GM21737 (cell line): ENCODE results near the gene BEND3.
"Not testable (repeated sequence)": the region's sequence is repeated elsewhere in the genome, so short reads cannot be mapped to it uniquely, and the experiment has no call there.

ENCODE experiments used
- ATAC-seq: cut with Tn5 transposase; IDR thresholded peaks from one replicate; pipeline ENCODE4 v1.9.1; 2021; ENCODE audit warnings: mild to moderate bottlenecking, moderate library complexity; ENCODE audit not compliant: unreplicated experiment

BEND3 gene

DNA sequence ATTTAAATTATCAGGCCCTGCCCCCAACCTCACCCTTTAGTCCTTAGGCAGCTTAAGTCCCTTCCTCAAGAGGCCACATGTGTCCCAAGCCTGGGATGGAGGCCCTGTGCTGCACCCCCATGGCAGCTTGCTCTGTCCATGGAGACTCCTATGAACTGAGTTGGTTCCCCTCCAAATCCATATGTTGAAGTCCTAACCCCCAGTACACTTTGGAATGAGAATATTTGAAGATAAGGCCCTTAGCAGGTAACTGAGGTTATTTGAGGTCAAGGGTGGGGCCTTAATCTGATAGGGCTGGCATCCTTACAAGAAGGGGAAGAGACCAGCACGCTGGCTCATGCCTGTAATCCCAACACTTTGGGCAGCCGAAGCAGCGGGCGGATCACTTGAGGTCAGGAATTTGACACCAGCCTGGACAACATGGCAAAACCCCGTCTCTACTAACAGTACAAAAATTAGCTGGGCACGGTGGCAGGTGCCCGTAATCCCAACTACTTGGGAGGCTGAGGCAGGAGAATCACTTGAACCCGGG lies 6.7 kb upstream of the BEND3 start:
- no peak for ATAC-seq

DNA sequence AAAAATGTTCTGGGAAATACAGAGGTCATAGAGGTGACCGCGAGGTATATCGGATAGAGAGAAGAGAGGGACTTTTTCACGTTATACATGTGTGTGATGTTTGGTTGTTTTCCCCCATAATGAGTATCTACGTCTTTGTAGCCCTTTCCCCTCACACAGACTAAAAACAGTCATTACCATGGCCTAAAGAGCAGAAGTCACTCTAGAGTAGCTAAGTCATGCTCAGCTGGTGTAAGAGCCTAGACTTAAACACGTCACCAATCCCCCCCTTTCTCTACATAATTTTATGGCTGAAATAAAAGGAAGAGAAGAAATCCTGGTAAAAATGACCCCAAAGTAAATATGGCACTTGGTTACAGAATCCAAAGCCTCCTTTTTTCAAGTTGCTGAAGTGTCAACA lies 6.0 kb upstream of the BEND3 start:
- no peak for ATAC-seq

DNA sequence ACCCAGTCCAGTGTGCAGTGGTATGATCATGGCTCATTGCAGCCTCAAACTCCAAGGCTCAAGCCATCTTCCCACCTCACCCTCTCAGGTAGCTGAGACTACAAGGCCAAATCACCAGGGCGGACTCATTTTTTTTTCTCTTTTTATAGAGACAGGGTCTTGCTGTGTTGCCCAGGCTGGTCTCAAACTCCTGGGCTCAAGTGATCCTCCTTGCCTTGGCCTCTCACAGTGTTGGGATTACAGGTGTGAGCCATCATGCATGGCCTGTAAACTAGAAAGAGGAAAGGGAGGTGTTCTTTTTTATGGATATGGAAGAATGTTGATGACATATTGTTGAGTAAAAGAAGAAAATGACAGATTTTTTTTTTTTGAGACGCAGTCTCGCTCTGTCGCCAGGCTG lies 5.1 kb upstream of the BEND3 start:
- ATAC-seq, result no peak

DNA sequence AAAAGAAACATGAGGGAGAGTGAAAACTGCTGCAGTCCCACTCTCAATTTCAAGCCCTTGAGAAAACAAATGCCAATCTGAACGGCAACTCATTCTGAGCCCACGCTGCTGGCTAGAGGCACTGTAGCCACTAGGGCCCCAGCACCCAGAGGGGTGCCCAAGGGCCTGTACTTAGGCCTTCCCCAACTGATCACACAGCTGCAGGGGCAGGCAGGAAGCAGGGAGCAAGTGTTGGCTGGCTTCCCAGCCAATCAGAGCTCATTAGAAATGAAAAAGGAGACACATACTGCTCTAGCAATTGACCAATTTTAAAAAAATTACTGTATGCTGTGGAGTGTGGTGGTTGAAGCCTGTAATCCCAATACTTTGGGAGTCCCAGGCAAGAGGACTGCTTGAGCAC lies 3.7 kb upstream of the BEND3 start:
- ATAC-seq, result no peak

DNA sequence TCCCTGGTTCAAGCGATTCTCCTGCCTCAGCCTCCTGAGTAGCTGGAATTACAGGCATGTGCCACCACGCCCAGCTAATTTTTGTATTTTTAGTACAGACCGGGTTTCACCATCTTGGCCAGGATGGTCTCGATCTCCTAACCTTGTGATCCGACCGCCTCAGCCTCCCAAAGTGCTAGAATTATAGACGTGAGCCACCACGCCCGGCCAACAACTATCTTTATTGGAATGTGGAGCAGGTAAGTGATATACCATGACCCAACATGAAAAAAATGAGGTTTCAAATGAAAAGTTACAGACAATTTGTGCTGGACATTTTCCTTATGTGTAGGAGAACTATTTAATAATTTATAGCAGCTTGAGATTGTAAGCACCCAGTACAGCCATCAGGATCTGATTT lies 3.2 kb upstream of the BEND3 start:
- ATAC-seq, result not testable (repeated sequence)

DNA sequence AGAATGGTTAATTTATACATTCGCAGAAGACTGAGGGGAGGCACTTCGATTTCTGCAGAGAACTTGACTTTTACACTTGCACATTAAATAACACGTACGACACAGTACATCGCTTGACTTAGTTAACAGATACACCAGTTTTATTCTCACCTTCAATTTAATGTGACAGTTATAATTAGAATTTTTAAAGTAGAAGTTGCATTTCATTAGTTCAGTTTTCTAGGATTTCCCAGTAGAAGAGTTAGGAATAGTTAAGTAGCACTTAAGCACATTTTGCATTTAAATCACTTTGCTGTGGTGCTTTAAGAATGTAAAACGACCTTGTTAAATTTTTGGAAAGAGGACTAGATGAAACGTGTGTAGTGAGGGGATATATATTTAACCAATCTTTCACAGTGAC lies 1.6 kb upstream of the BEND3 start:
- no peak for ATAC-seq

DNA sequence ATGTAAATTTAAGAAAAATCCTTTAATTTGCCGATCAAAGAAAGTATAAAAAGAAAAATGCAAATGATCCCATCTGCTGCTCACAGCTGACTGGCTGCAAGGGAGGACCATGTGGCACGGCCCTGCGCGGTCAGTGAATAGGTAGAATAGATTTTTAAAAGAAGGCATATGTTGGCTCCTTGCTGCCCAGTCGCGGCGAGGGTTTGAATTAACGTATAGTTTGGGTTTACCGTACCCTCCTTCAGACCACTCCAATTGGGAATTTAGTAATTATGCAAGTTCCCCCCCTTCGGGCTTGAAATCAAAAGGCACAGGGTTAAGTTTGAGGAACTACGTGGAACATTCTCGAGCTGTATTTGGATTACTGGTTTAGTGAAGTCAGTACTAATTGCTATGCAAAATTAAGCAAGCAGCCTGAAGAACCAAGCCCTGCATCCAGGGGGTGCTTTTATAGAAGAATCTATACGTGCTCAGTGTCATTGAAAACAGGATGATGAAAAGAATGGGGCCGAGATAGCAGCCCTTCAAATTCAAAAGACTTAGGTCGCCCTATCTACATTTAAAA lies 1.1 kb upstream of the BEND3 start:
- ATAC-seq, result no peak

DNA sequence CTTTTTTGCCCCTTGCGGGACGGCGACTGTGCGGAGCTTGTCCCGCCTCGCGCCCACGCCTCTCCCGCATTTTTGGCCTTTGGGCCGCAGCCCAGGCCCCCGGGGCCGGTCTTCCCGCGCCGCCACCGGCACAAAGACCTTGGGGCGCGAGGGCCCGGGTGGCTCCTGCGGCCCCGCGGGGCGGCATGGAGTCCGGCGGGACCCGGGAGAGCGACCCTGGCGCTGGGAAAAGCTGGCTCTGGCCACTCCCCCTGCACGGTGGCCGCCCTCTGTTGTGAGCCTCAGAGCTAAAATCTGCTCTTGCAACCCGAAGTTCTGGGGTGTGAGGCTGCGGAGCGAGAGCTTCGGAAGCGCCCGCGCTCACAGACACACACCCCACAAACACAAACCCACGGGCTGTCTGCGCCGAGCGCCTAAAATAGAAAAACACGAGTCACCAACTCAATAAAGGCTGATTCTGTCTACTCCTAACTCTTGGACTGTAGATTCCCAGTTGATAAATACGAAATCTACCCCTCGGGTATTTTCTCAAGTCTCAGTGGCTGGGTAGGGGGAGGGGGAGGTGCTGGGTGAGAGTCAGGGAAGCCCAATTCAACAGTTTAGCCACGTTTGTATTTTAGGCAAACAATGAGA lies 496 bp upstream of the BEND3 start:
- ATAC-seq, result no peak

DNA sequence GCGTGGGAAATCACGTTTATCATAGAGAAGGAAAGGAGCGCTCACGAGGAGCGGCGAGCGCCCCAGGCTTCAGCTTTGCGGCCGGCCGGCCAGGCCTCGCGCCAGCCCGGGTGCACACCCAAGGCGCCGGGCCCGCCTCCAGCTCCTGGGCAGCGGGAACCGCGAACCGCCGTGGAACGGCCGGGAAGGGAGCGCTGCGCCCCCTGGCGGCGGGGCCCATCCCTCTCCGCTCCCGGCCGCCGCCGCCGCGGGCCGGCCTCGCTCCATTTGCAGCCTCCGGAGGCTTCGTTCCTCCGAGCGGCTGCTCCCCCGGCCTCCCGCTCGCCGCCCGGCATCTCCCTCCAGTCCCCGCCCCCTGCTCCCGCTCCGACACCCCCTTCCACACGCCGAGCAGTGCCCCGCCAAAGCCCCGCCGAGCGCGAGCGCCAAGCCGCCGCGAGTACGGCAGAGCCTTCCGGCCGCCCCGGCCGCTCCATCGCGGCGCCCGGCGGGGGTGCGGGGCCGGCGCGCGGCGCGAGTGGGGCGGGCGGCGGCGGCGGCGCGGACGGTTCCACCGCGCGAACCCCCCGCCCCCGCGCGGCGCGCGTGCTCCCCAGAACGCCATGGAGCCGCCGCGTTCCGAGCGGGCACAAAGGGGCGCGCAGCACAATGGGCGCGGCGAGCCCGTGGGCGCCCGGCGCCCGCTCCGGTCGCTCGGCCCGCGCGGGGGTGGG lies 946 bp downstream of the BEND3 start:
- ATAC-seq, result peak; percentile 64

DNA sequence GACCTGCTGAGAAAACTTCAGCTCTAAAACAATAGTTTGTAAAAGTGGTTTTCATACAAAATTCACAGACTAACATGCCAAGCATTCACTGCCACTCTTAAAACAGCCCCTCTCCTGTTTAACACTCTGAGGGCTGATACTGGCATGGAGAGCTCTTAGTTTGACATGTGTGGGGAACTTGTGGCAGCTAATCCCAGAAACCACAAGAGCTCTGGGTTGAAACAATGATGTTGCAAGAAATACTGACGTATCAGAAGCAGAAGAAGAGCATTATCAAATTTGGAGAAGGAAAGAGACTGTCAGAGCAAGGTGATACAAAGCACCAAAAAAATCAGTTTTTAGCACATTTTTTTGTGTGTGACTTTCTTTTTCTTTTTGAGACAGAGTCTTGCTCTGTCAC lies 5.1 kb downstream of the BEND3 start:
- ATAC-seq, result no peak

DNA sequence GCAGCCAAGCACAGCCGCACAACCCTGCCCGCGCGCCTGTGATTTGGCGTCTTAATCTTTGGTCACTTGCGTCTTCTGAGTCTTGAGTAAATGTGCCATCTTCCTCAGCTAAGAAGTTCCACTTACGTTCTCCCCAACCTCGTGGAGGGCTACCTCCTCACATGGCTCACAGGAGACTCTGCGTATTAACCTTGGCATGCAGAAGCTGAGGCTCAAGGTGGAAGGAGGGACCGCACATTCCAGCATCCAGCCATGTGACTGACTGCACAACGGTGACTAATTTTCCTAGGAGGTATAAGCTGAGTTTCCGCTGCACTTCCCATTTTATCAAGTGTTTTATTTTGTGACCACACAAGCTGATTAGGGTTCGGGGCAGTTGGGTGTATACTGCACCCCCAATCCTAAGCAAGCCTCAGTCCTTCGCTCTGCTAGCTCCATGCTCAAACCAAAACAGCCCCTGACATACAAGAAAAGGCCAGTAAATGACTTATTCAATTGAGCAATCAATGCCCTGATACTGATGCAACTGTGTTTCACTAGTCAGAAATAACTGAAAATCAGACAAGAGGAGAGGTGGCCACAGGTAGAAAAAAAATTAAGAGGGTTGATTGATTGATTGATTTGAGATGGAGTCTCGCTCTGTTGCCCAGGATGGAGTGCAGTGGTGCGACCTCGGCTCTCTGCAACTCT lies 7.0 kb downstream of the BEND3 start:
- ATAC-seq, result no peak

DNA sequence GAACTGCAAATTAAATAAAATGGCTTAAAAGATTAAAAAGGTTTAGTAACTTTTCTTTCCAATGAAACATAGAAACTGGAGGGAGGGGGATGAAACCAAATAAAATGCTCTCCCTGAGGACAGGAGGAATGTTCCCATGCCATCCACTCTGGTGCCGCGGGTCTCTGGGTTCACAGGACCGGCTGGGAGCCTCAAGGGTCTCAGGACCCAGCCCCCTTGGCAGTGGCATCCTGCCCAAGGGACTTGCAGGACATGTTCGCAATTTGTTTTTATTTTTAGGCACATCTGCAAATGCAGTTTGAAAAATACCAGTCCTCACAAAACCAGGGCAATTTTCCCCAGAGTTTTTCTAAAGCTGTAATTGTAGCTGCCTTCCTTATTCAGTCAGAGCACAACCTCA lies 7.5 kb downstream of the BEND3 start:
- no peak for ATAC-seq

DNA sequence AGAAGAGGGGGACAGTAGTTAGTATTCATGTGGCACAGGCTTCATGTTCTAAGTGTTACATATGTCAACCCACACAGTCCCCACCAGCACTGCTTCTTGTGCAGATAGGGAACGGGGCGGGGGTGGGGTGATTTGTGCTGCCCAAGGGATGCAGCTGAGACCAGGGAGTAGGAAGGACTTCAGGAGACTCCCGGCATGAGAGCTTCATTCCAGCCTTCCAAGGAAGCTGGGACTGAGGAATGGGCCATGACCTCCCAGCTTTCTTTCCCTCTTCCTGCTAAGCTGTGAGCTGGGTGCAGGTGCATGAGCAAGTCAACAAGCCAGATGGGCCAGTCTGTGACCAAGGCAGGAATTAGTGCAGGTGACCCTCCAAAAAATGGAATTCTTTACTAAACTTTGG lies 9.2 kb downstream of the BEND3 start:
- no peak for ATAC-seq

DNA sequence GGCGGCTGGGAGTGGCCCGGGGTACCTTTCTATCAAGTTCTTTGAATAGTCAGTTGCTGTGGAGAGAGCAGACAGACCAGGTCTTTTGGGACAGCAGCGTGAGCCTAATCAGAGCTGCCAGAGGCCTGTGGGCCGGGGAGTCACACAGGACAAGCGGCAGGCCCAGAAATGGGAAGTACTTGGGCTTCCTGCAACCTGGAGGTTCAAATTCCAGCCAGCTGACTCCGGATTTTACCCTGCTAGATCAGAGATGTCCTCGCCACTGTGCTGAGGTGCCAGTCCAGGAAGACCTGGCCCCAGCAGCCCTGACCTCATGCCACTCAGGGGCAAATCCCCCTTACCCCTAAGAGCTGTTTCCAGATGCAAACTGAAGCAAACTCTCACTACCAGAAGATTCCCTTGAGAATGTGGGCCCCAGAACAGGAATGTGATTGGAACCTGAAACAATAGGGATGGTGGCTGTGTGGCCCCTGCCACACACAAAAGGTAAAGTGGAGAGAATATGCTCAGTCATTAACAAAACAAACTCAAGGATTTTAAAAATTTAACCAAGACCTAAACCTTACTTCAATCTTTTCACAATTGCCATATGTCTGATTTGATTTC lies 9.7 kb downstream of the BEND3 start:
- ATAC-seq, result no peak

DNA sequence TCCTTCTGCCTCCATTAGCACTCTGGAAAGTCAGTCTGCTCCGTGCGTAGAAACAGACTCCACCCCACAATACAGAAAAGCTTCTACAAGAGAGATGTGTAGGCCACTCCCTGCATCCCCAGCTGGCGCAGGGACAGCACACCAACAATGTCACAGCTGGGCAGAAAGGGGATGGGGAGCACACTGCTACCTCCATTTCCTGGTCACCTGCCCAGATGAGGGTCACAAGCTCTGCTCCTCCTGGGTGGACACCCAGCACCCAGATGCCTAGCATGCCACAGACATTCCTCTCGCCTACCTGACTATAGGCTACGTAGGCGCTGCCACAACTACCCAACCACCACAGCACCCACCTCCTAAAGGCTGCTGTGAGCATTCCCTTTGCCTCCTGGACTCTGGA lies 12.2 kb downstream of the BEND3 start:
- no peak for ATAC-seq

DNA sequence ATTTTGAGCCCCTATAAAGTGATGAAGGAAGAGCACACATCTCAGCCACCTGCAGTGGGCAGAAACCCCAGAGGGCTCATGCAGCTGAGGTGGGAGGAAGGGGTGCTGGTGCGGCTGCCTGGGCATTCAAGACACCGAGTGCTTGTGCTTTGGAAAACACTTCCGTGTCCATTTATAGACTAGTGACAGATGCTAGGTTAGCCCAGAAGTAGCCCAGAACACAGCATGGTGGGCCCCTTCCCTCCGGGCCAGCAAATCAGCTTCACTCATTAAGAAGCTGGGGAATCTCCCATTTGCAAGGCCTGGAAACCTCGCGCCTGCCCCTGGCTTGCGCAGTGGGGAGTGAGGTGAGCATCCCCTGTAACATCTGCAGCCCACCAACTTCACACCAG lies 12.9 kb downstream of the BEND3 start:
- no peak for ATAC-seq

DNA sequence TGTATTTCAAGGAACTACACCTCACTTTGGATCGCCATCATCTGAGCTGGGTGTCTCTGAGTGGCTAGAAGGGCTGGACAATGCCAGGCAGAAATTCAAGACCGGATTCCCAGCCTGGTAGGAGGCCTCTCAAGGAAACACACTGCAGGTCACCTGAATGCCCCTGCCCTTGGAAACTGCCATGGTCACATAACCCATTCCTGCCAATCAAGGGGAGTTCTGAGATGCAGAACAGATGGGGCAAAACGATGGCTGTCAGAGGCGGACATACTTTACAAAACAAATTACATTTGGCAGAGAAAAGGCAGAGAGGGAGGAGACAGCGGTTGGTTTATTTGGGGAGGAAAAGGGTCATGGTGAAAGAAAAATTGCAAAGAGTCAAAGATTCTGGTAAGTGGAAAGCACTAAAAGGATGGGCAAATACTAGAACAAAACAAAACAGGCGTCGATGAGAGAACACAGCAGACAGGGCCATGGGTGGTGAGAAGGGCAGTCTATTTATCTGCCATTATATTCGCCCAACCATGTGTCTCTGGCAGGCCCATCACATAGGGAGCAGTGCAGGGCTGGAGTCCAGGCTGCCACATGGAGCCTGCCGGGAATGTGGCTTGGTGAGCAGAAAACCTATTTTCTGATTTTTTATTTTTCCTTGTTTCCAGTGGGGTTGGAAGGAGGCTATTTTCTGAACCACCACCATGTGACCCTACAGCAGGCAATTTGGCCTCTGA lies 13.5 kb downstream of the BEND3 start:
- no peak for ATAC-seq

DNA sequence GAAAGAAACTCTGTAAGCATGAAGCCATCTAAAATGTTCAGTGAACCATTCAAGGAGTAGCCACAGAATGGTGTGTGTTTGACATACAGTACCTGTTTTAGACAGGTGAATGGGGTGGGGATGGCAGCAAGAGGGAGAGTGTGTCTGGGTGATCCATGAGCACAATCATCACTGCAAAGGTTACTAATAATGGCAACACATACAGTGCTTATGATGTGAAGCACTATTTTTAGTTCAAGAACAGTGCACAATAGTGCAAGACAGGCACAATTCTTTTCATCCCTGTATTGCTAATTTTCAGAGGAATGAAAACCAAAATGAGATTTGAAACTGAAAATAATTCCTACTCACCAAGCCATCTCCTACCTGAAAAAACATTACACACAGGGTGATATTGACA lies 14.1 kb downstream of the BEND3 start:
- ATAC-seq, result no peak

DNA sequence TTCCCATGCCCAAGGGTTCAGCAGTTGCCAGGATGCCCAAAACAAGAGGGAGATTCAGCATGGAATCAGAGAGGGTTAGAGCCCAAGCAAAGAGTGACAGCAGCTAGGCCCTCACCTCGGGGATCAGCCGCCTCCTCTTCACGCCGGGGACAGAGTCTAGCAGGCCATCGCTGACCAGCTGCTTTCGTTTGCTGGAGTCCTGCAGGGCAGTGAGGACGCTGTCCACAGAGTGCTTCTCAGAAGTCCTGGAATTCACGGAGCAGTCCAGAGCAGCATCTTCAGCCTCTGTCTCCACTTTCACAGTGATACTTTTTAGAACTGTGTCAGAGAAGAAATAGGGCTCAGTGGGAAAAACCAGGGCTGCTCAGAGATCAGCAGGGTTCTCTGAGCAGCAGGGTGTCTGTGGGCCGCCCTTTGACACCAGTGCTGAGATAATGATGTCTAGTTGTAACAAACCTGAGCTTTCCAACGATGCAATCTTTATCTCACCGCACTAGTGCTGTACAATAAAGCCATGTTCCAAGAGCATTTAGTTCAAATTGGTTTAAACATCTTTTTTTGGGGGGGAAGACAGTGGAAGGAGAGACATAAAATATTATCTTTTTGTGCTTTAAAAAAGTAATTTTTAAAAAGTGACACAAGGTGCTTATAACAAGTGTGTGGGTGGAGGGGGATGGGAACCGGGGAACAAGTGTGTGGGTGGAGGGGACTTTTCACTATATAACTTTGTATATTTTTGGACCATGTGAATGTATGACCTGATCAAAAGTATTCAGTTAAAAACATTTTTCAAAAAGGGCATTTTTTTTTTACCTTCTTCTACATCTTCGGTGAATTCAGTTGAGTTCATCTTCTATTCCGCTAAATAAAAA lies 16.6 kb downstream of the BEND3 start:
- ATAC-seq, result no peak

DNA sequence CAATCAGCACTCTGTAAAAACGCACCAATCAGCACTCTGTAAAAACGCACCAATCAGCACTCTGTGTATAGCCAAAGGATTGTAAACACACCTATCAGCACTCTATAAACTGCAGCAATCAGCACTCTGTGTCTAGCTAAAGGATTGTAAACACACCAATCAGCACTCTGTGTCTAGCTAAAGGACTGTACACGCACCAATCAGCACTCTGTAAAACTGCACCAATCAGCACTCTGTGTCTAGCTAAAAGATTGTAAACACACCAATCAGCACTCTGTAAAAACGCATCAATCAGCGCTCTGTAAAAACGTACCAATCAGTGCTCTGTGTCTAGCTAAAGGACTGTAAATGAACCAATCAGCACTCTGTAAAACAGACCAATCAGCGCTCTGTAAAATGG lies 30.9 kb downstream of the BEND3 start:
- not testable (repeated sequence) for ATAC-seq
